ENCODE data around the gene RAD9A.

Gene RAD9A

DNA sequence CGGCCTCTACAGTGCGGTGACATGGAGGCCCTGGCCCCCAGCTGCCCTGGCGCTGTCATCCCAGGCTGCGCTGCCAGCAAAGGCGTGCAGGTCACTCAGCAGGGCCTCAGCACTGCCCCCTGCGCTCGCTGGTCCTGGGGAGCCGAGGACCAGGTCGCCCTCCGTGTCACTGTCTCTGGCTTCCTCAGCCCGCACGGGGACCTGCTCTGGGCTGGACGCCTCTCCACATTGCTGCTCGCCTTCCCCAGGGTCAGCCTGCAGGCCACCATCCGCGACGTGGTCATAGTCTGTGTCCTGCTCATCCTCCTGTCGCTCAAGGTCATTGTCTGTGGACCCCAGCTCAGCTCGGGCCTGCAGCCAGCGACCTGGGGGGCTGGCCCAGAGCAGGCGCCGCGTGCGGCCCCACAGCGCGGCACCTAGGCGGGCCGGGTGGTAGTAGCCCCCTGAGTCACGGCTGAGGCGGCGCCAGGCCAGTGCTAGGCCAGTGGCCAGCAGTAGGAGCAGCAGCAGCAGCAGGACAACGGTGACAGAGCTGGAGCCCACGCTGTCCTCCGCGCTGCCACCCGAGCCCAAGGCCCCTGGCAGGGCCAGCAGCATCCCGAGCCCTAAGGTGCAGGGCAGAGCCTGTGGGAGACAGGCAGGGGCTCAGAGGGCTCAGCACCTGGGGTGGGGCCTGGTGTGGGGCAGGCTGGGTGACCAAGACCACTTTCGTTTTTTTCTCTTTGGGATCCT lies 44.1 kb downstream of the RAD9A start:
- DNase-seq (ENCODE audit: low read depth in 1 of 2, low spot score in 1 of 2), result no peak
- TF ChIP-seq JUND (IDR thresholded peaks at IDR 0.05; ENCODE audit: low read depth), result no peak
- in situ Hi-C loops (cut with HindIII; ENCODE audit: low pct_unique_long_range_greater_than_20kb, low sequenced_read_pairs), result no loop called here

DNA sequence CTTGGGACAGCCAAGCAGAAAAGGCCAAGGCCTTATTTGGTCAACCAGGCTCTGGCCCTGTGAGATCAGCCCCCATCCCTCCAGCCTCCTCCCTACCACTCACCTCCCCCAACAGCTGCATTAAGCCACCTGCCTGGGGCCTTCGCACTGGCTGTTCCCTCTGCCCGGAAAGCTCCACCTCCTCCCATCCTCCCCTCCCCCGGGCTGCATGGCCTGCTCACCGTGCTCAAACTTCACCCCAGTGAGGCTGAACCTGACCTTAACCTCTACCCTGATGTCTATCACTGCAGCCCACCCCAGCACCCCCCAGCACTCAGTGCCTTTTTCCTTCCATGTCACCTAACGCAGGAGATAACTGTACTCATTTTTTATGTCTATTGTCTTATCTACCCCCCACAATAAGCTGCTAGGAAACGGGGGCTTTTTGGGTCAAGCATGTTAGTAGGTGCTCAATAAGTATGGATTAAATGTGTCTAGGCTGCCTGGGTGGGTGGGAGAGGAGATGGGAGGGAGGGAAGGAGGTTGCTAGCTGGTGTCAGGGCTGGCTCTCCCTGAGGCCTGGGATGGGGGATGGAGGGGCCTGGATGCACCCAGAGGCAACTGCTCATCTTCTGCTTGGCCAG lies 44.8 kb downstream of the RAD9A start:
- in situ Hi-C loops (cut with HindIII; ENCODE audit: low pct_unique_long_range_greater_than_20kb, low sequenced_read_pairs), result no loop called here
- TF ChIP-seq JUND (IDR thresholded peaks at IDR 0.05; ENCODE audit: low read depth), result no peak
- DNase-seq (ENCODE audit: low read depth in 1 of 2, low spot score in 1 of 2), result peak; percentile 53 to 60

DNA sequence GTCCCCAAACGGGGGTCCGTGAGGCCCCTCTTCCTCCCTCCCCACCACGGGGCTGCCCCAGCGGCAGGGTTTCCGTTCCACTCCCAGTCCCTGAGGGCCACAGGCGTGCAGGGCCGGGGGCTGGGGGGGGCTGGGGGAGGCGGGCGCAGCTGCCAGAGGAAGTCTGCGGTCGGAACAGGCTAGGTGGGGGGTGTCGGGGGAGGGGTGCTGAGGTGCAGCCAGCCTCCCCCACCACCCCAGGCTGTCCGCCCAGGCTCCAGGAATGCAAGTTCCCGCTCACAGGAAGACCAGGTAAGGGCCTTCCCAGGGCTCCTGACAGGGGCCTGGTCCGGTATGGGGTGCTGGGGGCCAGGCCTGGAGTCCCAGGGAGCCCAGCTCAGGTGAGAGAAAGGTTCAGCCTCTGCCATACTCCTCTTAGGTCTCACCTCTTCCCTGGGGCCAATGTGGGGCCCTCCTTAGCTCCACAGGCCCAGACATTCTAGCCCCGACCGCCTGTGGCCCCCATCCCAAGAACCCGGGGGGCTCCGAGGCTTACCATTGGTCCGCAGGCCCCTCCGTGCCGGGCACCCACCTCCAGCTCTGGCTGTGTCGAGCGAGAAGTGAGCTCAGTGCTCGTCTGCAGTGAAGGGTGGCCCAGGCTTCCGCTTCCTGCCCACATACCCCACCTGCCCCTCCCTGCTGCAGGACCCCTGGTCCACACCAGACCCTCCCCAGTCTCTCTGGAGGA lies 45.5 kb downstream of the RAD9A start, which contains the start of gene PTPRCAP:
TSS of gene PTPRCAP (minus strand) at position 601 of the 727 bp plus-strand sequence. CDS start at position 538, 63 bp downstream.
- TF ChIP-seq JUND (IDR thresholded peaks at IDR 0.05; ENCODE audit: low read depth), result no peak
- no peak for DNase-seq (ENCODE audit: low read depth in 1 of 2, low spot score in 1 of 2)
- in situ Hi-C loops (cut with HindIII; ENCODE audit: low pct_unique_long_range_greater_than_20kb, low sequenced_read_pairs), result no loop called here

DNA sequence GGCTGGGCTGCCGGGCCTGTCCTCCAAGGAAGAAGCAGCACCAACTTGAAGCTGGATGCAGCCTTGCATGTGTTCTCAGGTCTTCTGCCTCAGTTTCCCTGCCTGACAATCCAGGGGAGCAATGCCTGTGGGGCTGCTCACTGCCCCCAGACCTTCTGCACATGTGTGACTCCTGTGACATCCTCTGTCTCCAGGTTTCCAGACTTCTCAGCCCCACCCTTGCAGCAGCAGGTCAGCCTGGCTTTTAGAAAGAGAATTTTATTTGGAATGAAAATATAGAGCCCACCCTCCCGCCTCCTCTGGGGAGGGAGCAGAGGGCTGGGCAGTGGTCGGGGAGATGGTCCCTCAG lies 46.0 kb downstream of the RAD9A start:
- DNase-seq (ENCODE audit: low read depth in 1 of 2, low spot score in 1 of 2), result no peak
- in situ Hi-C loops (cut with HindIII; ENCODE audit: low pct_unique_long_range_greater_than_20kb, low sequenced_read_pairs), result no loop called here
- TF ChIP-seq JUND (IDR thresholded peaks at IDR 0.05; ENCODE audit: low read depth), result no peak

DNA sequence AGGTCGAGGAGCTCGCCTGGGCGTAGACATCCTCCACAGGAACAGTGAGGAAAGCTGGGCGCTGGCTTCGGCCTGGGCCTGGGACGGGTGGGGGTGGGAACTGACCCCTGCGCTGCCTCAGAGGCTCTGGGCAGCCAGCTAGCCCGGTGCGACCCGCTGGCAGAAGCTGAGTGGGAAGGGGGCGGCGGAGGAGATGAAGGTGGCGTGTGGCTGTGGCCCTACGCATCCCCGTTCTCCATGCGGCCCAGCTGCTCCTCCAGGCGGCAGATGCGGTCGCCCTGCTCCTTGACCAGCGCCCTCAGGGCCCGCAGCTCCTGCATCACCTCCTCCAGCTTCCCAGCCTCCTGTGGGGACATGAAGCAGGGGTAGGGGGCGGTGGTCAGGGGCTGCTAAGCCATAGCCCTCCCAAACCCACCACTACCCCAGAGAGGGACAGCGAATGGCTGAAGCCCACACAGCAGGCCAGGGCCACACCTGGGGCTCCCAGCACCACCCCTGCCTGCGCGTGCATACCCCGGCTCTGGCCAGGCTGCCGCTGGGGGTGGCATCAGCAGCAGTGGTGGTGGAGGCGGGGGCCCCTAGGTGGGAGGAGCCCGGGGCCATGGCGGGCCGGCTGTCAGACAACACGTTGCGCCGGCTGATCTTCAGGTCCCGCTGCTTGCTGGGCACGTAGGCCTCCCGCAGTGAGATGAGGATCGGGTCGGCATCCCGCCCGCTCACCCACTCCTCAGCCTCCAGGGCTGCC lies 46.5 kb downstream of the RAD9A start:
- in situ Hi-C loops (cut with HindIII; ENCODE audit: low pct_unique_long_range_greater_than_20kb, low sequenced_read_pairs), result no loop called here
- no peak for DNase-seq (ENCODE audit: low read depth in 1 of 2, low spot score in 1 of 2)
- TF ChIP-seq JUND (IDR thresholded peaks at IDR 0.05; ENCODE audit: low read depth), result no peak

DNA sequence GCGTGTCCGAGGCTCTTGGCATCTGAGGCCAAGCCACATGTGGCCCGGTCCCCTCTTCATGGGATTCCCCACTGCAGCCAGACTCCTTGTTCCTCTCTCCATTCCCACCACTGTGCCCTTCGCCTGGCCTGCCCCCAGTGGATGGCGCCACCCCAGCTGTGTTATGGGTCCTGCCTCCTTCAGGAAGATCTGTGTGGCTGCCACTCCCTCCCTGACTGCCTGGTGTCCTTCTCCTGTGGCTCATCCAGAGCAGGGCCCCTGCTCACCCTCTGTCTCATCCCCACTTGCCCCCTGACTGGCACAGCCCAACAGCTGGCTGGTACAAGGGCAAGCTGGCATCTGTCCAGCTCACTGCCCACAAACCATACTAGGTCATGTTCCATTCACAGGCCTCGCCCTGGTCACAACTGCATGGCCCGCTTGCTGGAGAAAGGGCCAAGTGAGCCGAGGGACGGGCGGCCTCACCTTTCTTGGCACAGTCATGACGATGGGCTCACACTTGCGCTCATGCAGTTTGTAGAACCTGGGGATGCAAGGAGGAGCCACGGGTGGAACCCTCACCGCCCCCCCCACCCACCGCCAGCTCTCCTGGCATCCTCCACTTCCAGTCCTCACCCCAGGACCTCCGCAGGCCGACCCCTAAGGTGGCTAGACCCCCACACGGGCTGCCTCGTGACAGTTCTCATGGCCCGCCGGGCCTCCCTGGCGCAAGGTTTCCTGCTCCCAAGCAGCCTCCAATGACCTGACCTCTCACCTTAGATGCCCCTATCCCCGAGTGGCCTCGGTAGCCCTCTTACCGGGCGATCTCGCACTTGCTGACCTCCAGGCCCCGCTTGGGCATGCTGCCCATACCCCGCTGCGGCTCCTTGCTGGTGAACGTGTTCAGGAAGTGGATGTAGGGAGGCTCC lies 47.8 kb downstream of the RAD9A start:
- TF ChIP-seq JUND (IDR thresholded peaks at IDR 0.05; ENCODE audit: low read depth), result no peak
- in situ Hi-C loops (cut with HindIII; ENCODE audit: low pct_unique_long_range_greater_than_20kb, low sequenced_read_pairs), result no loop called here
- DNase-seq (ENCODE audit: low read depth in 1 of 2, low spot score in 1 of 2), result peak; percentile 56 to 59

DNA sequence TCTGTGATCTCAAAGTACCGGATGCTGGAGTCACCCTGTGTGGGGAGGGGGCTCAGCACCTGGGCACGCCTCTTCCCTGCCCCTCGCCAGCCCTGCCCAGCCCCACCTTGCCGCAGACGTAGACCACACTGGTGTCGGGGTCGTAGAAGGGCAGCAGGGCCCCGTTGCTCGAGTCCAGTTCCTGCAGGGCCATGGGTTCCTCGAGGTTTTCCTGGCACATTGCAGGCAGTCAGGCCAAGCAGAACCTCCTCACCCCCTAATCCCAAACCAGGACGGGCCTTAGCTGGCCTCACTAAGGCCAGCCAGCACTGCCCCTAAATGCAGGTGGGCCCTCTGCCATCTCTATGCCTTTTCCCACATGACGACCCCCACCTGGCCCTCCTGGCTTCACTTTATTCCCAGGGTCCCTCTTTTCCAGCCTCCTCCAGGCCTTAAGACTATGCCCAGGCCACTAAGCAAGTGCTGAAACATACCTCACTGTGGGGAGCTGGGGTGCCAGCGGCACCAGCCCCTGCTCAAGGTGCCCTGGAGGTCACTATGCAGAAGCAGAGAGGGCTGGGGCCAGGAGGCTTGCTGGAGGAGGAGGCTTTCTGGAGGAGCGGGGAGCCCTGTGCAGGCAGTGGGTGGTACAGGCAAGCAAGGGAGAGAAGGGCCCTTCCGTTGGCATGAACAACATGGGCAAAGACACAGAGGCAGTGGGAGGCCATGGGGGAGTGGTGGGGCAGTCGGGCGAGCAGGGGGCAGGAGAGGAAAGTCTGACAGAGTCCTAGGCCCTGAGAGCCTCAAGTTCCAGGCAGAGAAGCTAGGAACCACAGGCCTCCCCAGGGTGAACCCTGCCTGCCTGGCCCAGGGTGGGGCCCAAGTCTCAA lies 48.7 kb downstream of the RAD9A start:
- in situ Hi-C loops (cut with HindIII; ENCODE audit: low pct_unique_long_range_greater_than_20kb, low sequenced_read_pairs), result no loop called here
- no peak for DNase-seq (ENCODE audit: low read depth in 1 of 2, low spot score in 1 of 2)
- no peak for TF ChIP-seq JUND (IDR thresholded peaks at IDR 0.05; ENCODE audit: low read depth)

DNA sequence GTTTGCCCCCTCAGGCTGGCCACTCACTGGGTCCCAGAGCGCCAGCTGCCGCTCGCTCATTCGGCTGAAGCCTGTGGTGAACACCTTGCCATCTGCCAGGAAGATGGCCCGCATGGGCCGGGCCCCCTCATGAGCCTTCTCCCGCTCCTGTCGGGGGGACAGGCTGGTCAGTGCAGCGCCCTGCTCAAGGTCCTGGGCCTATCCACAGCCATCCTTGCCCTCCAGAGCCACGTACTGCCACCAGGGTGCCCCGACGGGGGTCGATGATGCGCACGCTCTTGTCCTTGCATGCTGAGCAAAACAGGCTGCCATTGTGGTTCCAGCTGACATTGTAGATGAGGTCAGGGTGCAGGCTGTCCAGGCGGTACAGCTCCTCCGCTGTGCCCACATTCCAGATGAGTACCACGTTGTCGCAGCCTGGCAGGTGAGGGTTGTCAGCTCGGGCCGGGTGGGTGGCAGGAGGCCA lies 49.3 kb downstream of the RAD9A start:
- in situ Hi-C loops (cut with HindIII; ENCODE audit: low pct_unique_long_range_greater_than_20kb, low sequenced_read_pairs), result no loop called here
- DNase-seq (ENCODE audit: low read depth in 1 of 2, low spot score in 1 of 2), result no peak

DNA sequence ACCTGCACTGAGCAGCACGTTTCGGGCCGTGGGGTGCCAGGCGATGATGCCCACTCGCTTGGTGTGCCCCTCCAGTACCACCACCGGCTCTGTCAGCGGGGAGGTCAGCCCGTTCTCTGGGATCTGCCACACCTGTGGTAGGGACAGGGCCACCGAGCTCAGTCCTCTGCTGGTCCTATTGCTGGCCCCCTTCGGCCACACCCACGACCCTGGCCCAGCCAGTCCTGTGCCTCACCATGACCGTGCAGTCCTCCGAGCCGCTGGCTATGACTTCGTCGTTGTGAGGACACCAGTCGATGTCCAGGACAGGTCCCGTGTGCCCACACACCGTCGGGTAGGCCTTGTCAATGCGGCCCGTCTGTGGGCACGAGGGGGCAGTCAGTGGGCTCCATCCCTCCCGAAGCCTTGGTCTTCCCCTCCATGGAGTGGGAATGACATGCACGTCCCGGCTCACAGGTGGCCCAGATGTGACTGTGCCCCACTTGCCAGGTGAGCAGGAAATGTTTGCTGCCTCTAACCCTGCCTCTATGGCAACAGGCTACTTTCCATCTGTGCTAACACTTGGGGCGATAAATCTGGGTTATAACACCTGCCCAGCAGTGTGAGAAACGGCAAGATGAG lies 50.1 kb downstream of the RAD9A start:
- no peak for DNase-seq (ENCODE audit: low read depth in 1 of 2, low spot score in 1 of 2)
- in situ Hi-C loops (cut with HindIII; ENCODE audit: low pct_unique_long_range_greater_than_20kb, low sequenced_read_pairs), result no loop called here
- TF ChIP-seq JUND (IDR thresholded peaks at IDR 0.05; ENCODE audit: low read depth), result no peak

More for the DNA sequence above, 49.3 kb downstream of the RAD9A start:
- no peak for TF ChIP-seq JUND (IDR thresholded peaks at IDR 0.05; ENCODE audit: low read depth)

Data from T47D (cell line).